Erythroblast (primary cell): Measurements from ENCODE around the gene PTMS.

ENCODE experiments used
- DNase-seq, 2 experiments: peaks; one replicate each; lab custom pipeline; 2025; lab: John Stamatoyannopoulos, UW
- GATA1 ChIP-seq: IDR thresholded peaks from 2 replicates; pipeline ENCODE4 v1.6.1; 2011; ENCODE audit warnings: low read depth, mild to moderate bottlenecking, control low read depth, low read length, moderate library complexity
- POLR2A ChIP-seq: IDR thresholded peaks from 2 replicates; pipeline ENCODE4 v1.6.1; 2011; ENCODE audit warnings: mild to moderate bottlenecking, low read length

PTMS gene

GRCh38 chr12:6796576-6796975 lies 30.4 kb downstream of the PTMS start:
- TF ChIP-seq GATA1 (no peak), POLR2A (no peak)
- no peak for DNase-seq

GRCh38 chr12:6799147-6799546 lies 33.0 kb downstream of the PTMS start:
- no peak for DNase-seq
- TF ChIP-seq GATA1 (no peak), POLR2A (no peak)

- TF ChIP-seq POLR2A (no peak), GATA1 (no peak)
- DNase-seq = no peak
Measured at GRCh38 chr12:6807170-6807569, 41.0 kb downstream of the PTMS start.

- no peak for DNase-seq
- TF ChIP-seq GATA1 (no peak), POLR2A (no peak)
Measured at GRCh38 chr12:6809056-6809455, 42.9 kb downstream of the PTMS start.

GRCh38 chr12:6810758-6811157 lies 44.6 kb downstream of the PTMS start:
- DNase-seq = no peak
- TF ChIP-seq GATA1 = no peak
- TF ChIP-seq POLR2A = no peak

GRCh38 chr12:6813363-6813762 lies 47.2 kb downstream of the PTMS start:
- DNase-seq = no peak
- TF ChIP-seq POLR2A (no peak), GATA1 (no peak)

- TF ChIP-seq GATA1 (no peak), POLR2A (no peak)
- no peak for DNase-seq
Measured at GRCh38 chr12:6816598-6816997, 50.4 kb downstream of the PTMS start.

GRCh38 chr12:6817098-6817497 lies 50.9 kb downstream of the PTMS start:
- TF ChIP-seq GATA1 = no peak
- no peak for TF ChIP-seq POLR2A
- no peak for DNase-seq

- TF ChIP-seq GATA1 (no peak), POLR2A (no peak)
- no peak for DNase-seq
Measured at GRCh38 chr12:6817662-6818157, 51.5 kb downstream of the PTMS start.

GRCh38 chr12:6818222-6818621 lies 52.1 kb downstream of the PTMS start:
- DNase-seq = no peak
- TF ChIP-seq POLR2A = no peak
- TF ChIP-seq GATA1 = no peak

- DNase-seq = no peak
- no peak for TF ChIP-seq GATA1
Measured at GRCh38 chr12:6818645-6819044, 52.5 kb downstream of the PTMS start.

- TF ChIP-seq POLR2A (no peak), GATA1 (no peak)
- no peak for DNase-seq
Measured at GRCh38 chr12:6819106-6820030, 53.2 kb downstream of the PTMS start.

GRCh38 chr12:6820166-6820565 lies 54.0 kb downstream of the PTMS start:
- DNase-seq = no peak
- TF ChIP-seq GATA1 (no peak), POLR2A (no peak)
